GM12872 (cell line): ENCODE results near the gene TFAP2D.

ENCODE experiments used
- CTCF ChIP-seq: IDR thresholded peaks from 3 replicates; pipeline ENCODE4 v1.5.1; 2011; ENCODE audit warnings: low read depth, mild to moderate bottlenecking, low read length, moderate library complexity; ENCODE audit not compliant: insufficient read depth

Gene TFAP2D

GRCh38 chr6:50713226-50713625 lies at the start of gene TFAP2D:
Gene TFAP2D (plus strand): TSS chr6:50713526. CDS start chr6:50714056, 530 bp downstream.
- TF ChIP-seq CTCF: no peak

- no peak for TF ChIP-seq CTCF
Measured at GRCh38 chr6:50663806-50664205, 49.5 kb upstream of the TFAP2D start.

- no peak for TF ChIP-seq CTCF
Measured at GRCh38 chr6:50666089-50666488, 47.2 kb upstream of the TFAP2D start.

- no peak for TF ChIP-seq CTCF
Measured at GRCh38 chr6:50681213-50681824, 32.0 kb upstream of the TFAP2D start.

GRCh38 chr6:50689210-50689609 lies 24.1 kb upstream of the TFAP2D start:
- no peak for TF ChIP-seq CTCF

- TF ChIP-seq CTCF: no peak
Measured at GRCh38 chr6:50691814-50692495, 21.4 kb upstream of the TFAP2D start.

GRCh38 chr6:50698546-50698945 lies 14.8 kb upstream of the TFAP2D start:
- TF ChIP-seq CTCF: no peak
